Measurements from ENCODE around the gene SUN1.

The SUN1 gene

GRCh38 chr7:888081-889024 is 56.1 kb downstream of the SUN1 start:
- TF ChIP-seq CTCF (conservative IDR thresholded peaks at IDR 0.05; ENCODE audit: low read depth, low read length), result no peak
- no peak for DNase-seq (ENCODE audit: low read depth)

GRCh38 chr7:889025-889390 is 56.7 kb downstream of the SUN1 start:
- no peak overlapping the region for H3K4me3 ChIP-seq (ENCODE audit: low read depth, low read length)
- DNase-seq (ENCODE audit: low read depth), result no peak
- TF ChIP-seq CTCF (conservative IDR thresholded peaks at IDR 0.05; ENCODE audit: low read depth, low read length), result no peak

More at GRCh38 chr7:888081-889024, 56.1 kb downstream of the SUN1 start:
- no peak overlapping the region for H3K4me3 ChIP-seq (ENCODE audit: low read depth, low read length)

GRCh38 chr7:889391-889790 is 57.1 kb downstream of the SUN1 start:
- no peak for TF ChIP-seq CTCF (conservative IDR thresholded peaks at IDR 0.05; ENCODE audit: low read depth, low read length)
- H3K4me3 ChIP-seq (ENCODE audit: low read depth, low read length), result no peak overlapping the region
- no peak for DNase-seq (ENCODE audit: low read depth)

GRCh38 chr7:890868-891267 is 58.6 kb downstream of the SUN1 start:
- H3K4me3 ChIP-seq (ENCODE audit: low read depth, low read length), result no peak overlapping the region
- TF ChIP-seq CTCF (conservative IDR thresholded peaks at IDR 0.05; ENCODE audit: low read depth, low read length), result no peak
- no peak for DNase-seq (ENCODE audit: low read depth)

GRCh38 chr7:891291-891690 is 59.0 kb downstream of the SUN1 start:
- TF ChIP-seq CTCF (conservative IDR thresholded peaks at IDR 0.05; ENCODE audit: low read depth, low read length), result no peak
- no peak overlapping the region for H3K4me3 ChIP-seq (ENCODE audit: low read depth, low read length)
- no peak for DNase-seq (ENCODE audit: low read depth)

GRCh38 chr7:891805-892204 is 59.5 kb downstream of the SUN1 start:
- H3K4me3 ChIP-seq (ENCODE audit: low read depth, low read length), result no peak overlapping the region
- TF ChIP-seq CTCF (conservative IDR thresholded peaks at IDR 0.05; ENCODE audit: low read depth, low read length), result no peak
- no peak for DNase-seq (ENCODE audit: low read depth)

All from choroid plexus epithelial cell (primary cell).